Breast epithelium (tissue), 3 donors: ENCODE measurements around the gene NME3.

Source experiments
- CTCF ChIP-seq, 3 donors: fragments of 450-650 bp; IDR thresholded peaks; one replicate each; pipeline ENCODE4 v1.5.1; 2016 to 2017; ENCODE audit warnings: antibody characterized with exemption in 3 of 3, mild to moderate bottlenecking in 3 of 3, moderate library complexity in 3 of 3
- POLR2A ChIP-seq: fragments of 450-650 bp; IDR thresholded peaks from one replicate; pipeline ENCODE4 v1.6.1; 2016; ENCODE audit warnings: antibody characterized with exemption, mild to moderate bottlenecking, moderate library complexity

GRCh38 chr16:1793578-1794220, 22.4 kb upstream of the NME3 start, which contains the start of gene IGFALS:
- TF ChIP-seq CTCF (IDR thresholded peaks at IDR 0.05) (no peak), POLR2A (no peak)
